ENCODE results near the gene RTN4R. TPM values are rescaled to one million over a fixed set of nuclear protein-coding genes. Genes with fewer than 3 reads are reported as not detected.

RTN4R gene
- total RNA-seq, 1 experiment from 2014 or later = 19.0 TPM

GRCh38 chr22:20218987-20219386 lies 49.1 kb downstream of the RTN4R start:
- Histone ChIP-seq H3K4me1 (ENCODE audit: control insufficient read depth in 1 of 2, insufficient read depth in 2 of 2, low read length in 2 of 2) (no peaks in the 10 kb centered on the region), H3K36me3 (ENCODE audit: control insufficient read depth in 1 of 2, insufficient read depth in 2 of 2, low read length in 2 of 2) (no peaks in the 10 kb centered on the region), H2AFZ (ENCODE audit: low read depth, low read length, poor library complexity, severe bottlenecking) (no peak overlapping the region), H3K4me2 (ENCODE audit: low read length) (no peak overlapping the region), H3K9me3 (ENCODE audit: control insufficient read depth in 1 of 2, insufficient read depth in 1 of 2, low read depth in 1 of 2, low read length in 2 of 2) (peaks cover 0 to 5% of the 10 kb centered on the region in 2 experiments; a peak in 1 of 4 replicates), H3K4me3 (replicated peaks in 1 of 2; ENCODE audit: low read depth in 1 of 2, low read length in 2 of 2) (no peak overlapping the region), H3K27me3 (ENCODE audit: insufficient read depth, low read length) (no peaks in the 10 kb centered on the region), H3K79me2 (ENCODE audit: insufficient read depth, low read length) (no peaks in the 10 kb centered on the region), H3K9ac (ENCODE audit: low read length) (no peak overlapping the region), H3K27ac (ENCODE audit: low read depth, low read length) (no peak overlapping the region), H3K9me2 (ENCODE audit: insufficient read depth) (no peaks in the 10 kb centered on the region), H4K20me1 (ENCODE audit: insufficient read depth) (no peaks in the 10 kb centered on the region)
- ChIA-PET RAD21 (ENCODE audit: low non-redundant PET in 1 of 2, low total read pairs in 2 of 2, uncharacterized antibody in 2 of 2, unreplicated experiment in 2 of 2) (no interaction called here), POLR2A (no interaction called here), CTCF (no interaction called here)
- intact Hi-C loops (cut with micrococcal nuclease) = no loop called here
- DNase-seq (ENCODE audit: low read depth, low spot score) (no peak), ATAC-seq (no peak)
- TF ChIP-seq EGR1 (IDR thresholded peaks at IDR 0.05; ENCODE audit: low read depth) (no peak), YY1 (IDR thresholded peaks at IDR 0.05; ENCODE audit: extremely low read depth, insufficient replicate concordance, low read depth, low read length) (no peak), ATF3 (IDR thresholded peaks at IDR 0.05) (no peak), CTCF (IDR thresholded peaks at IDR 0.05 in 2 of 3, conservative IDR thresholded peaks at IDR 0.05 in 1 of 3; ENCODE audit: borderline replicate concordance in 1 of 3, insufficient read depth in 1 of 3, low read depth in 2 of 3, low read length in 2 of 3) (no peak), EZH2phosphoT487 (IDR thresholded peaks at IDR 0.05; ENCODE audit: borderline replicate concordance) (no peak), POLR2AphosphoS5 (IDR thresholded peaks at IDR 0.05; ENCODE audit: low read depth, low read length) (no peak), ZFX (IDR thresholded peaks at IDR 0.05) (no peak), ZBTB33 (IDR thresholded peaks at IDR 0.05; ENCODE audit: extremely low read depth, insufficient replicate concordance, low read length) (no peak)
- no TSS peak for BruUV-seq (replicated peaks)

Measured in HCT116 (cell line).